NCI-H774 (cell line): ENCODE data around the gene CCDC83.
"Not testable (repeated sequence)": the region's sequence is repeated elsewhere in the genome, so short reads cannot be mapped to it uniquely, and the experiment has no call there.

Experiments
- DNase-seq: peaks from one replicate; lab custom pipeline; 2025; lab: John Stamatoyannopoulos, UW

The CCDC83 gene

DNA sequence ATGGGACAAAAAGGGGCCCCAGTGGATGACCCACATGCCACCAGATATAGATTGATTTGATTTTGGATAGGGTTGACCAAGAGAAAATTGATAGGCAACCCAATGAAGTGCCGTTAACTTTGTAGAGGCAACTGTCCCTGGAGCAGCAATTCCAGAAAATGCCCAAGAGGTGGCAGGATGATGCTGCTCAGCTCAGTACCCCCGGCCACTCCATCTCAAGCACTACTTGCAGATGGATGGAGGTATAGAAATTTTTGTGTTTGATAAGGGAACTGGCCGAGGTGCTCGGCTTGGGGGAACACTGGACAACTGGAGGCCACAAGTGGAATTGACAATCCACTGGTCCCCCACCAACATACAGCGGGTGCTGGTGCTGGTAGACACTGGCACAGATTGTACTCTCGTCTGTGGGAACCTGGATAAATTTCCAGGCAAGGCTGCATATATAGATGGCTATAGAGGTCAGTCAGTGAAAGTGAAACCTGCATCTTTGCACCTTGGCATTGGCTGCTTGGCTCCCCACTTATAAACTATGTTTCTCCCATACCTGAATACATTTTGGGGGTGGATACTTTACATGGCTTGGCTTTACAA is 86.3 kb downstream of the CCDC83 start:
- DNase-seq: no peak

- no peak for DNase-seq
Measured at GRCh38 chr11:85945296-85945695, 90.1 kb downstream of the CCDC83 start.

DNA sequence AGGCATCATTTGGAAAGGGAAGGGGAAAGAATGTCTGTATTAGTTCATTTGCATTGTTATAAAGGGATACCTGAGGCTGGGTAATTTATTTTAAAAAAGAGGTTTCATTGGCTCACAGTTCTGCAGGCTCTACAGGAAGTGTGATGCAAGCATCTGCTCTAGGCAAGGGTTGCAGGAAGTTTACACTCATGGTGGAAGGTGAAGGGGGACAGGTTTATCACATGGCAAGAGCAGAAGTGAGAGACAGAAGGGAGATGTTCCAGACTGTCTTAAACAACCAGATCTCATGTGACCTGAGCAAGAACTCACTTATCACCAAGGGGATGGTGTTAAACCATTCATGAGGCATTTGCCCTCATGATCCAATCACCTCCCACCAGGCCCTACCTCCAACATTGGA is 90.6 kb downstream of the CCDC83 start:
- no peak for DNase-seq

DNA sequence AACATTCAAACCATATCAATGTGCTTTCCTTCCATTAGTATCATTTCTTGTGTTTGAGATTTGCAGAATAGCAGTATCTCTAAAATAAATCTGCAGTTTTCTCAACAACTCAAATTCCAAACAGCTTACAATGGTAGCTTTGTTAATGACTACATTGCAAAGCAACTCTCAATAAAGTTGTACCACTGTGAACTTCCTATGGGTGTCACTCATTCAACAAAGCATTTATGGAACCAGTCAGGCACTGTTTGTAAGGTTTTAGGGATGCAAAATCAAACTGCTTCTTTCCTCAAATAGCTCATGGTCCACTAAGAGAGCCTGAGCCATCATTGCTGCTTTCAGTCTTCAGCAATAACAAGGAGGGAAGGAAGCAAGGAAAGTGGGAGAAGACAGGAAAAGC is 91.0 kb downstream of the CCDC83 start:
- no peak for DNase-seq

GRCh38 chr11:85947431-85948272 is 92.5 kb downstream of the CCDC83 start:
- no peak for DNase-seq

- no peak for DNase-seq
Measured at GRCh38 chr11:85948884-85949283, 93.7 kb downstream of the CCDC83 start.

DNA sequence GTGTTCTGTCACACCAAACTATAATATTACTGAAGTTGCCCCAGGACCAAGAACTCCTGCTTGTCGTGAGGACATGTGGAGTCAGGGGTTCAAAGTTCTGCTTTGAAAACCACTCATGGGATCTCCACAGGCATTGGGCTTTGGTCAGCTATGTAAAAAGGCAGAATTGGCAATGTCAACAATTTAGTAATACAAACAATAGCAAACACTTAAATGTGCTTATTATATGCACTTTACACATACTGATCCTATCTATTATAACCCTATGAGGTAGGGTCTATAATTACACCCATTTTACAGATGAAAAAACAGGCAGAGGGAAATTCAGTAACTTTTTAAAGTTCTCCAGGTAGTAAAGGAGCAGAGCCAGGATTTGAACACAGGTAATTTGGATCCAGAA is 94.6 kb downstream of the CCDC83 start:
- DNase-seq: no peak

DNA sequence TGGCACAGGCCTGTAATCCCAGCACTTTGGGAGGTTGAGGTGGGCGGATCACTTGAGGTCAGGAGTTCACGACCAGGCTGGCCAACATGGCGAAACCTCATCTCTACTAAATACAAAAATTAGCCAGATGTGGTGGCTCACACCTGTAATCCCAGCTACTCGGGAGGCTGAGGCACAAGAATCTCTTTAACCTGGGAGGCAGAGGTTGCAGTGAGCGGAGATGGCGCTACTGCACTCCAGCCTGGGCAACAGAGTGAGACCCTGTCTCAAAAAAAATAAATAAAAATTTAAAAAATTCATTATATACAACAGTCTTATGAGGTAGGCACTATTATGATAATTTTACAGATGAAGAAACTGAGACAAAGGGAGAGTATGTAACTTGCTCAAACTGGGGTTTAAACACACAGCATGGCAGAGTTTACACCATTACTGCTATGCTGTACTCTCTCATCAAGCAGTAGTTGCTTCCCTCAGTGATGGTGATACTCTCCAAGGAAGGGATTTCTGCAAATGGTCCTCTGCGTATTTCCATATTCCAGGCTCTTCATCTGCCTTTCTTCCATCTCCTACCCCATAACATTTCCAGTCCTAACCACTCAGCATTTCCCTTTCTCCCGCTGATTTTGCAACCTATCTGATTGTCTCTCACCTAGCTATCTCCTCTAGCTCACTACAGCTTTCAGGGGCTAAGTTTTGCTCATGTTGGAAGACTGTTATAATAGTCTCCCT is 95.3 kb downstream of the CCDC83 start:
- no peak for DNase-seq

GRCh38 chr11:85951049-85951405 is 95.8 kb downstream of the CCDC83 start:
- DNase-seq: no peak

DNA sequence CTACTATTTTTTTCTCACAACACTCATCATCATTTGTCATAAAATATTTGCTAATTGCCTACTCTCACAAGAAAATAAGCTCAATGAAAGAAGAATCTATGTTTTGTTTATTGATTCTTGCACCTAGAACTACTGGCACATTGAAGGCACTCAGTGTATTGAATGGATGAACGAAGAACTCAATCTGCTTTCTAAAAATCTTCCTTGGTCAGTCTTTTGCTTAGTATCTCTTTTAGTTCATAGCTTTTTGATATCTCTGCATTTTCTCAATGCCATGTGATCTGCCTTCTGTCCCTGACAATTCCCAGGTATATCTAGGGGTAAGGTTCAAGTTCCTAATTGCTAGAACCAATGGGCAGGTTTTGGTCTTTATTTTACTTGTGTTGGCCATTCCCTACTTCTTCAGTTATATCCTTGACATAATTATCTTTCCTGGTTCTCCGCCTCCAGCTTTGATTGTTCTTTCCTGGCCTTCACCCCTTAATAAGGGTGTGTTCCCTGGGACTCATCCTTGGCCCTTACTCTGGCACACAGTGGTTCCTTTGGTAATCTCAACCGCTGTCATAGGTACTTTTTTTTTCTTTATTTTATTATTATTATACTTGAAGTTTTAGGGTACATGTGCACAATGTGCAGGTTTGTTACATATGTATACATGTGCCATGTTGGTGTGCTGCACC is 96.4 kb downstream of the CCDC83 start:
- DNase-seq: no peak

DNA sequence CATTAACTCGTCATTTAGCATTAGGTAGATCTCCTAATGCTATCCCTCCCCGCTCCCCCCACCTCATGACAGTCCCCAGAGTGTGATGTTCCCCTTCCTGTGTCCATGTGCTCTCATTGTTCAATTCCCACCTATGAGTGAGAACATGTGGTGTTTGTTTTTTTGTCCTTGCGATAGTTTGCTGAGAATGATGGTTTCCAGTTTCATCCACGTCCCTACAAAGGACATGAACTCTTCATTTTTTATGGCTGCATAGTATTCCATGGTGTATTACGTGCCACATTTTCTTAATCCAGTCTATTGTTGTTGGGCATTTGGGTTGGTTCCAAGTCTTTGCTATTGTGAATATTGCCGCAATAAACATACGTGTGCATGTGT is 96.9 kb downstream of the CCDC83 start:
- not testable (repeated sequence) for DNase-seq

DNA sequence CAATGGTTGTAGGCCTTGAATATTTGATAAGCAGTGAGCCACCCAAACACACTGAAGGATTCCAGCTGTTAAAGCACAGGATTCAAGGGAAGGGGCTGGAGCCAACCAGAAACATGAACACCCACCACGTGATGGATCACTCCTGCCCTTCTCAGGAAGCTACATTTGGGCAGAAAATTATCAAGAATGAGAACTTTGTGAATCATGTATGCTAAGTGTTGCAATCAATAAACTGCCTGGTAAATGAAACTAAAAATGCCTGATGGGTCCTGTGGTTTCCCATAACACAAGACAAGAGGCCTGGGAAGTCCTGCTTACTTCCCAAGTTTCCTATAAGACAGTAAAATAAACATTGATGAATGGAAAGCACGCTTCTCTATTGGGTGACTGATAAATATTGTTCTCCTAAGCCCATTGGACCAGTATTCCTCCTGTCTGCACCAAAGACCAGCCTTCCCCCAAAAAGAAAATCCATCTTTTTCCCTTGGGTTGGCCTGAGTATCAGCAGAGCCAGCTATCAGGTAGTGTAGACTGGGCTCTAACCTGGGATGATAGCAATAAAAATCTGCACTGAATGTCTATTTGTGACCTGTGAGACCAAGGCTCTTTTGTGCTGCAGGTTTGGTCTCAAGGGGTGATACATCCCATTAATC is 98.4 kb downstream of the CCDC83 start:
- no peak for DNase-seq

DNA sequence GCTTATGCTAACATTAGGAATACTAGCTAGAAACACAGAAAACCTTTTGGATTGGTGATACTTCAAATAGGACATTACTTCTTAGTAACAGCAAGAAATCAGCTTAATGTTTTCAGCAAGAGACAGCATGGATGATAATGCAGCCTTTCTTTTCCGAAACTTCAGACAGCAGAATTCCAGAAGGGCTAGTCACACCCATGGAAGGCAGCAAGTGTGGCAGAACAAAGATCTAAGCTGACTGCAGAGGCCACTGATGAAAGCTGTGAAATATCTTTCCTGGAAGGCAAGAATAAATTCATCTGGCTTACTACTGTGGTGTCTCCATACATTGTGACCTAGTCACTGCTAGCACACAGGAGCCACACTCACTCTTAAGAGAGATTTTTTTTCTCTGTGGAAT is 100.3 kb downstream of the CCDC83 start:
- no peak for DNase-seq

DNA sequence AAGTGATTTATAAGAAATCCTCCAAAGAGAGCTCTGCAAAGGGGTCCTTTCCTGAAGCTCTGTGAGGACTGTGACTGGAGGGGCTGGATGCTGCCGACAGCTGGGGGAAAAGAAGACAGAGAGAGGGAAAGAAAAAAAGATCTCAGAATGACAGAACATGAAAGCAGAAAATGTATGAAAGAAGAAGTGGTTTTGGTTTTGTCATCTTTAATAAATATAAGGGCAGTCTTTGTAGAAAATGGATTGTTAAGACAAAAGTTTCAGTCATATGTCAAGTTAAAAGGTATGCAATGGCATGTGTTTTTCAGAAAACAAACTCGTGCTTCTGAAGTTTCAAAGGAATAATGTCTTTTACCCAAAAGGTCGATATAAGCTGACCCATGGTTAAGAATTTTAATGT is 105.5 kb downstream of the CCDC83 start:
- no peak for DNase-seq

GRCh38 chr11:85961130-85961529 is 105.9 kb downstream of the CCDC83 start:
- no peak for DNase-seq

DNA sequence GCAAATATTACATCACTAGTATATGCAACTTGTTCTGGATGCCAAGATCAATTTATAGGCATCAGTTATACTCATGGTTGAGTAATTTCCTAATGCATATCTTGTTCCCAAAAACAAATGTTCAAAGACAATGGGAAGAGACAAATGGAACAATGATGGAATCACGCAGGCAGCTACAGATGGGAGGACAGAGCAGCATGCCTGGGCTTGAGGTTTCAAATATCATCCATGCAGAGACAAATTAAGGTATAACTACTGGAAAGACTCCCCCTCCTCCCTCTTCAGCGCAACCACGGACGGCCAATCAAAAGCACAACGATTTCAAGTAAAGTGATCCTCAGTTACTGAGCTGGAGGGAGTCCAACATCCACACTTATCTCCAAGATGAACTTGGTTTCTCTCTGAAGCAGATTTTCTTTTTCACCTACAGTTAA is 106.8 kb downstream of the CCDC83 start:
- DNase-seq: no peak

- DNase-seq: no peak
Measured at GRCh38 chr11:85965202-85965601, 110.0 kb downstream of the CCDC83 start.

DNA sequence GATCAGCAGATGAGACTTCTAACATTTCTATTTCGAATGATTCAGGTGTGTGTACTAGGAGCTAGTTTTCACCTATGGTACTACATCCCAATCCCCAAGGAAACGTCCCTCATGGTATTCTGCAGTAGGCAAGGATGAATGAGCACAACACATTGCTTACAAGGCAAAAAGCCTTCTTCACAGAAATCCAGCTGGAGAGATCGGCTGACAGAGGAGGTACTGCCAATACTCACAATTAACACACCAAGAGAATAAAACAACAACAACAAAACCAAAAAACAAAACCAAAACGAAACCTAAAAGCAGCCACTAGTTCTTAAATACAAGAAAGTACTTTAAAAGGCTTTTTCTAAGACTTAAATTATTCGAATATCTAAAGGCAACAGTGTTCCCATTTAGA is 112.3 kb downstream of the CCDC83 start:
- DNase-seq: no peak
